T-helper 1 cell (primary cell): ENCODE data around the gene PTPN2.
"Not testable (repeated sequence)": the region's sequence is repeated elsewhere in the genome, so short reads cannot be mapped to it uniquely, and the experiment has no call there.

Experiments used
- DNase-seq, 5 donors: peaks; one replicate each; pipeline ENCODE4 v3.0.0-alpha.2; 2012 to 2020

Gene PTPN2

GRCh38 chr18:12769644-12770440, 114.2 kb downstream of the PTPN2 start:
- DNase-seq, result no peak

- DNase-seq, result no peak
Measured at GRCh38 chr18:12769136-12769535, 114.9 kb downstream of the PTPN2 start.

GRCh38 chr18:12768625-12769024, 115.4 kb downstream of the PTPN2 start:
- DNase-seq, result no peak

- DNase-seq, result no peak
Measured at GRCh38 chr18:12767580-12768155, 116.4 kb downstream of the PTPN2 start.

GRCh38 chr18:12766986-12767433, 117.0 kb downstream of the PTPN2 start:
- DNase-seq, result no peak

GRCh38 chr18:12765586-12765985, 118.5 kb downstream of the PTPN2 start:
- no peak for DNase-seq

- DNase-seq, result no peak
Measured at GRCh38 chr18:12765126-12765525, 118.9 kb downstream of the PTPN2 start.

- DNase-seq, result not testable (repeated sequence)
Measured at GRCh38 chr18:12758566-12758965, 125.5 kb downstream of the PTPN2 start.

- DNase-seq, result not testable (repeated sequence)
Measured at GRCh38 chr18:12756619-12757239, 127.3 kb downstream of the PTPN2 start.

GRCh38 chr18:12755606-12756005, 128.4 kb downstream of the PTPN2 start:
- not testable (repeated sequence) for DNase-seq

GRCh38 chr18:12754511-12754910, 129.5 kb downstream of the PTPN2 start:
- DNase-seq, result no peak

GRCh38 chr18:12751891-12752290, 132.1 kb downstream of the PTPN2 start:
- DNase-seq, result no peak

- DNase-seq, result no peak
Measured at GRCh38 chr18:12751503-12751884, 132.5 kb downstream of the PTPN2 start.

- no peak for DNase-seq
Measured at GRCh38 chr18:12750715-12751502, 133.1 kb downstream of the PTPN2 start.

- peak in 1 of 5 donors; percentile 23 for DNase-seq
Measured at GRCh38 chr18:12750076-12750714, 133.8 kb downstream of the PTPN2 start.

- no peak for DNase-seq
Measured at GRCh38 chr18:12749121-12749520, 134.9 kb downstream of the PTPN2 start.

GRCh38 chr18:12748671-12749070, 135.4 kb downstream of the PTPN2 start:
- DNase-seq, result no peak

- no peak for DNase-seq
Measured at GRCh38 chr18:12747530-12748315, 136.3 kb downstream of the PTPN2 start.

GRCh38 chr18:12745095-12745795, 138.8 kb downstream of the PTPN2 start:
- no peak for DNase-seq

GRCh38 chr18:12744103-12744502, 139.9 kb downstream of the PTPN2 start:
- peak in 1 of 5 donors; percentile 54 for DNase-seq

- DNase-seq, result no peak
Measured at GRCh38 chr18:12742453-12742852, 141.6 kb downstream of the PTPN2 start.
